ENCODE measurements around the gene KIF18B. TPM values are rescaled to one million over a fixed set of nuclear protein-coding genes. Genes with fewer than 3 reads are reported as not detected.

Gene KIF18B
- total and polyA plus RNA-seq, 2 of the 13 experiments (the other 11 are each of a cell fraction or from before 2014, with no cell fraction given): 15.2 to 15.3 TPM

GRCh38 chr17:44968225-44969143 lies 20.9 kb upstream of the KIF18B start, which contains the start of gene C1QL1 (continued):
- TF ChIP-seq ARID4A (CRISPR knock-in tag; IDR thresholded peaks at IDR 0.05; ENCODE audit: borderline replicate concordance) (peak; percentile 53; the same call in 1 of the 2 replicates), ZNF563 (CRISPR knock-in tag; IDR thresholded peaks at IDR 0.05) (peak; percentile 67; the same call in 1 of the 2 replicates), ZNF687 (CRISPR knock-in tag; IDR thresholded peaks at IDR 0.05) (peak; percentile 67), EED (CRISPR knock-in tag; IDR thresholded peaks at IDR 0.05) (peak; percentile 82; the same call in 1 of the 2 replicates), ZNF142 (CRISPR knock-in tag; IDR thresholded peaks at IDR 0.05) (no peak), SALL2 (CRISPR knock-in tag; IDR thresholded peaks at IDR 0.05) (peak; percentile 62; the same call in 1 of the 2 replicates), GLI4 (CRISPR knock-in tag; IDR thresholded peaks at IDR 0.05; ENCODE audit: borderline replicate concordance) (no peak), HDAC1 (CRISPR knock-in tag; IDR thresholded peaks at IDR 0.05) (0 out of 2 replicates have a peak, but pooled peaks have one; percentile 13), ZNF441 (CRISPR knock-in tag; IDR thresholded peaks at IDR 0.05; ENCODE audit: borderline replicate concordance) (0 out of 2 replicates have a peak, but pooled peaks have one; percentile 32), EHMT2 (IDR thresholded peaks at IDR 0.05; ENCODE audit: borderline replicate concordance, low read depth, low read length) (no peak), EP300 (IDR thresholded peaks at IDR 0.05; ENCODE audit: low read depth in 2 of 2, low read length in 2 of 2) (0 out of 4 replicates have a peak, but pooled peaks of 1 of the 2 experiments have one; percentile 18), EP300 (CRISPR knock-in tag; IDR thresholded peaks at IDR 0.05; ENCODE audit: borderline replicate concordance) (no peak)
